ENCODE measurements around the gene DIRAS1.

Gene DIRAS1

GRCh38 chr19:2756921-2757881 is 36.0 kb upstream of the DIRAS1 start:
- DNase-seq = no peak
- in situ Hi-C loops (cut with MboI; ENCODE audit: low pct_unique_long_range_greater_than_20kb, low sequenced_read_pairs) = no loop called here

- in situ Hi-C loops (cut with MboI; ENCODE audit: low pct_unique_long_range_greater_than_20kb, low sequenced_read_pairs) = no loop called here
- DNase-seq = no peak
Measured at GRCh38 chr19:2756477-2756876, 35.3 kb upstream of the DIRAS1 start.

- no peak for DNase-seq
- in situ Hi-C loops (cut with MboI; ENCODE audit: low pct_unique_long_range_greater_than_20kb, low sequenced_read_pairs) = no loop called here
Measured at GRCh38 chr19:2755811-2756210, 34.6 kb upstream of the DIRAS1 start.

- in situ Hi-C loops (cut with MboI; ENCODE audit: low pct_unique_long_range_greater_than_20kb, low sequenced_read_pairs) = no loop called here
- DNase-seq = no peak
Measured at GRCh38 chr19:2755448-2755705, 34.2 kb upstream of the DIRAS1 start.

GRCh38 chr19:2754659-2755447 is 33.7 kb upstream of the DIRAS1 start:
- no peak for DNase-seq
- in situ Hi-C loops (cut with MboI; ENCODE audit: low pct_unique_long_range_greater_than_20kb, low sequenced_read_pairs) = no loop called here

- in situ Hi-C loops (cut with MboI; ENCODE audit: low pct_unique_long_range_greater_than_20kb, low sequenced_read_pairs) = no loop called here
- DNase-seq = no peak
Measured at GRCh38 chr19:2751438-2751830, 30.3 kb upstream of the DIRAS1 start.

GRCh38 chr19:2750808-2751437 is 29.8 kb upstream of the DIRAS1 start:
- no peak for DNase-seq
- in situ Hi-C loops (cut with MboI; ENCODE audit: low pct_unique_long_range_greater_than_20kb, low sequenced_read_pairs) = no loop called here

- in situ Hi-C loops (cut with MboI; ENCODE audit: low pct_unique_long_range_greater_than_20kb, low sequenced_read_pairs) = no loop called here
- DNase-seq = no peak
Measured at GRCh38 chr19:2747349-2747748, 26.2 kb upstream of the DIRAS1 start.

- in situ Hi-C loops (cut with MboI; ENCODE audit: low pct_unique_long_range_greater_than_20kb, low sequenced_read_pairs) = no loop called here
- no peak for DNase-seq
Measured at GRCh38 chr19:2744113-2744512, 22.9 kb upstream of the DIRAS1 start.

- in situ Hi-C loops (cut with MboI; ENCODE audit: low pct_unique_long_range_greater_than_20kb, low sequenced_read_pairs) = no loop called here
Measured at GRCh38 chr19:2743099-2743498, 21.9 kb upstream of the DIRAS1 start.

GRCh38 chr19:2740314-2740656 is 19.1 kb upstream of the DIRAS1 start:
- in situ Hi-C loops (cut with MboI; ENCODE audit: low pct_unique_long_range_greater_than_20kb, low sequenced_read_pairs) = no loop called here

More at GRCh38 chr19:2743099-2743498, 21.9 kb upstream of the DIRAS1 start:
- DNase-seq = no peak

GRCh38 chr19:2739602-2740313 is 18.6 kb upstream of the DIRAS1 start, which contains the start of gene SLC39A3:
SLC39A3 (minus strand) TSS chr19:2740017; CDS start chr19:2737257, 2,760 bp downstream.
- DNase-seq = peak; percentile 99
- in situ Hi-C loops (cut with MboI; ENCODE audit: low pct_unique_long_range_greater_than_20kb, low sequenced_read_pairs) = no loop called here

More at GRCh38 chr19:2740314-2740656, 19.1 kb upstream of the DIRAS1 start:
- DNase-seq = no peak

GRCh38 chr19:2736550-2737190 is 15.5 kb upstream of the DIRAS1 start:
- in situ Hi-C loops (cut with MboI; ENCODE audit: low pct_unique_long_range_greater_than_20kb, low sequenced_read_pairs) = no loop called here
- no peak for DNase-seq

GRCh38 chr19:2735374-2735773 is 14.2 kb upstream of the DIRAS1 start:
- in situ Hi-C loops (cut with MboI; ENCODE audit: low pct_unique_long_range_greater_than_20kb, low sequenced_read_pairs) = no loop called here
- no peak for DNase-seq

- no peak for DNase-seq
- in situ Hi-C loops (cut with MboI; ENCODE audit: low pct_unique_long_range_greater_than_20kb, low sequenced_read_pairs) = no loop called here
Measured at GRCh38 chr19:2734589-2735288, 13.6 kb upstream of the DIRAS1 start.

GRCh38 chr19:2733930-2734588 is 12.9 kb upstream of the DIRAS1 start:
- DNase-seq = no peak
- in situ Hi-C loops (cut with MboI; ENCODE audit: low pct_unique_long_range_greater_than_20kb, low sequenced_read_pairs) = no loop called here

- in situ Hi-C loops (cut with MboI; ENCODE audit: low pct_unique_long_range_greater_than_20kb, low sequenced_read_pairs) = no loop called here
- no peak for DNase-seq
Measured at GRCh38 chr19:2732883-2733282, 11.7 kb upstream of the DIRAS1 start.
